Endodermal cell (in vitro differentiated cells): ENCODE results near the gene DDT. TPM values are rescaled to one million over a fixed set of nuclear protein-coding genes. Genes with fewer than 3 reads are reported as not detected.

ENCODE experiments used
- DNase-seq: peaks from one replicate; pipeline ENCODE4 v3.0.0-alpha.2; 2017
- H3K27ac ChIP-seq: 2 replicates; pipeline ENCODE4 v1.5.1; 2013; ENCODE audit warnings: mild to moderate bottlenecking, low read depth, low read length, moderate library complexity
- H3K27me3 ChIP-seq: 2 replicates; pipeline ENCODE4 v1.6.1; 2013; ENCODE audit warnings: mild to moderate bottlenecking, low read length, moderate library complexity; ENCODE audit not compliant: insufficient read depth, control insufficient read depth, poor library complexity, severe bottlenecking
- H3K36me3 ChIP-seq: 2 replicates; pipeline ENCODE4 v1.7.0; 2013; ENCODE audit warnings: mild to moderate bottlenecking, low read length, moderate library complexity; ENCODE audit not compliant: control insufficient read depth, insufficient read depth
- H3K4me1 ChIP-seq: one replicate; pipeline ENCODE4 v1.7.0; 2013; ENCODE audit warnings: low read length; ENCODE audit not compliant: control insufficient read depth, insufficient read depth
- H3K4me3 ChIP-seq: 2 replicates; pipeline ENCODE4 v1.5.1; 2013; ENCODE audit warnings: mild to moderate bottlenecking, low read length, moderate library complexity
- H3K9ac ChIP-seq: 2 replicates; pipeline ENCODE4 v1.6.1; 2013; ENCODE audit warnings: mild to moderate bottlenecking, low read length, moderate library complexity; ENCODE audit not compliant: poor library complexity, severe bottlenecking; ENCODE audit errors: extremely low read depth
- H3K9me3 ChIP-seq: 2 replicates; pipeline ENCODE4 v1.6.1; 2013; ENCODE audit warnings: mild to moderate bottlenecking, low read length, moderate library complexity; ENCODE audit not compliant: control insufficient read depth
- H3K27ac Mint-ChIP-seq: 2 replicates; pipeline ENCODE4 v1.8.0; 2020; ENCODE audit warnings: mixed read lengths
- H3K27me3 Mint-ChIP-seq: 2 replicates; pipeline ENCODE4 v1.8.0; 2021; ENCODE audit warnings: mild to moderate bottlenecking, mixed read lengths; ENCODE audit not compliant: insufficient read depth
- H3K36me3 Mint-ChIP-seq: 2 replicates; pipeline ENCODE4 v1.8.0; 2020; ENCODE audit warnings: low read depth, mixed read lengths
- H3K4me1 Mint-ChIP-seq: 2 replicates; pipeline ENCODE4 v1.8.0; 2020; ENCODE audit warnings: mixed read lengths
- H3K4me3 Mint-ChIP-seq: 2 replicates; pipeline ENCODE4 v1.8.0; 2020; ENCODE audit warnings: mild to moderate bottlenecking, moderate library complexity, mixed read lengths
- H3K9me3 Mint-ChIP-seq: 2 replicates; pipeline ENCODE4 v1.8.0; 2020; ENCODE audit warnings: mild to moderate bottlenecking, mixed read lengths
- CTCF ChIP-seq: fragments of 200-600 bp; sonication (generic); conservative IDR thresholded peaks from 2 replicates; pipeline ENCODE4 v1.5.0; 2021; ENCODE audit warnings: antibody characterized with exemption, mild to moderate bottlenecking
- WGBS, 2 experiments: methylation state at CpG; one replicate each; pipeline versions ENCODE4 v1.1.5 to v1.1.7; 2013; ENCODE audit warnings: missing lambda C conversion rate in 2 of 2, mixed read lengths in 1 of 2; ENCODE audit not compliant: insufficient coverage in 1 of 2, insufficient read length in 1 of 2; 5-methylcytosine and 5-hydroxymethylcytosine counted together
- total RNA-seq, 2 donors: library from RNA; stranded (reverse); fragmentation: NEBNext Ultra II Directional in 1 of 2; extraction: Animal tissue kit (Norgen Biotek cat#: 25700) in 1 of 2; gene quantifications; 2 replicates in 1 of 2; 3 replicates in 1 of 2; pipeline ENCODE4 v1.2.1, GENCODE V29; 2021

DDT gene
- total RNA-seq, 2 donors from 2014 or later = 117 to 164 TPM

DNA sequence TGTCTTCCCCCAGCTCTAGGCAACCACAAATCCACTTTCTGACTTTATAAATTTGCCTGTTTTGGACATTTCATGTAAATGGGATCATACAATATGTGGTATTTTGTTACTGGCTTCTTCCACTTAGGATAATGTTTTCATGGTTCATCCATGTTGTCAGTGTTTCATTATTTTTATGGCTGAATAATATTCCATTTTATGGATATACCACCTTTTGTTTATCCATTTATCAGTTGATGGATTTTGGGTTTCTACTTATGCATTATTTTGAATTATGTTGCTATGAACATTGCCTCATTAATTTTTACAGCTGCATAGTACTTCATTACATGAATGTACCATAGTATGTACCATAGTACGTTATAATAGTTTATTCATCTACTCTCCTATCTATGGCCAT, 41.9 kb upstream of the DDT start:
- Histone ChIP-seq H3K4me3 (no peak overlapping the region), H3K9ac (no peak overlapping the region), H3K27ac (no peak overlapping the region), H3K36me3 (peaks cover 19% of the 10 kb centered on the region), H3K9me3 (peaks cover 8% of the 10 kb centered on the region), H3K27me3 (no peaks in the 10 kb centered on the region), H3K4me1 (peaks cover 4% of the 10 kb centered on the region)
- no peak overlapping the region for H3K27ac Mint-ChIP-seq
- no peak for DNase-seq
- no peaks in the 10 kb centered on the region for H3K27me3 Mint-ChIP-seq
- WGBS, 2 experiments = 89% methylated on average over 1 of the region's 1 CpG; no CpG with 5 or more reads in 1 of the 2 experiments
- H3K36me3 Mint-ChIP-seq = peaks cover 14% of the 10 kb centered on the region
- H3K9me3 Mint-ChIP-seq = no peaks in the 10 kb centered on the region
- peaks cover 10% of the 10 kb centered on the region for H3K4me1 Mint-ChIP-seq
- no peak for TF ChIP-seq CTCF
- no peak overlapping the region for H3K4me3 Mint-ChIP-seq

DNA sequence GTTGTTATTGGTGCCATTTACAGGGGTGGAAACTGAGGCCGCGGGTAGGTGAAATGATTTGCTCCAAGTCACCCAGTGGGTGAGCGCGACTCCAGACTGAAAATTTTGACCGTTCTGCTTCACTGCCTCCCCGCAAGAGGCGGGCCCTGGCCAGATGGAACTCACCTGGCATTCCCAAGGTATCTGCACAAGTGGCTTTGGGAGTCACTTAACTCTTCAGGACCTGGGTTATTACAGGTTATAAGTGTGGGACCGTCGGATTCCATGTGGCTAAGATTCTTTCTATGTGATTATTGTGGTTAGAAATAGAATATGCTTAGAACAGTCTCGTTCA, 37.5 kb upstream of the DDT start:
- peaks cover 6% of the 10 kb centered on the region for H3K36me3 Mint-ChIP-seq
- TF ChIP-seq CTCF = no peak
- H3K4me3 ChIP-seq = peak overlapping the region; percentile 99
- H3K4me1 Mint-ChIP-seq = peaks cover 14% of the 10 kb centered on the region
- peak overlapping the region; percentile 72 for H3K27ac ChIP-seq
- 3 to 5% methylated on average over 9 to 10 of the region's 10 CpGs for WGBS, 2 experiments
- H3K4me1 ChIP-seq = peaks cover 4% of the 10 kb centered on the region
- no peaks in the 10 kb centered on the region for H3K9me3 Mint-ChIP-seq
- H3K9ac ChIP-seq = peak overlapping the region; percentile 89
- peaks cover 10% of the 10 kb centered on the region for H3K36me3 ChIP-seq
- no peak for DNase-seq
- H3K4me3 Mint-ChIP-seq = peak overlapping the region; percentile 83
- H3K27me3 ChIP-seq = no peaks in the 10 kb centered on the region
- H3K27ac Mint-ChIP-seq = peak overlapping the region; percentile 90
- peaks cover 16% of the 10 kb centered on the region for H3K9me3 ChIP-seq
- peaks cover 4% of the 10 kb centered on the region for H3K27me3 Mint-ChIP-seq

GRCh38 chr22:24010018-24010391, 35.8 kb upstream of the DDT start:
- peak overlapping the region; percentile 83 for H3K4me3 Mint-ChIP-seq
- WGBS, 2 experiments = 93 to 100% methylated on average over 2 of the region's 2 CpGs
- Histone ChIP-seq H3K9me3 (peaks cover 8% of the 10 kb centered on the region), H3K27ac (no peak overlapping the region), H3K36me3 (no peaks in the 10 kb centered on the region), H3K4me1 (peaks cover 4% of the 10 kb centered on the region), H3K9ac (no peak overlapping the region), H3K4me3 (no peak overlapping the region), H3K27me3 (no peaks in the 10 kb centered on the region)
- H3K36me3 Mint-ChIP-seq = no peaks in the 10 kb centered on the region
- peaks cover 14% of the 10 kb centered on the region for H3K4me1 Mint-ChIP-seq
- no peak overlapping the region for H3K27ac Mint-ChIP-seq
- no peak for TF ChIP-seq CTCF
- no peak for DNase-seq
- peaks cover 6% of the 10 kb centered on the region for H3K27me3 Mint-ChIP-seq
- H3K9me3 Mint-ChIP-seq = no peaks in the 10 kb centered on the region
